Testis (tissue), 2 donors: ENCODE results near the gene PPM1E.

Experiments
- POLR2A ChIP-seq: fragments of 450-650 bp; IDR thresholded peaks from one replicate; pipeline ENCODE4 v1.6.1; 2017; ENCODE audit warnings: antibody characterized with exemption, mild to moderate bottlenecking, moderate library complexity
- TF ChIP-seq, protein P1 (sequence below), 3 experiments: fragments of 450-650 bp in 2 of 3; fragments of 200-600 bp in 1 of 3; sonication (generic) in 1 of 3; IDR thresholded peaks; one replicate each; pipeline ENCODE4 v1.5.1; 2016 to 2019; ENCODE audit warnings: antibody characterized with exemption in 3 of 3, mild to moderate bottlenecking in 2 of 3, moderate library complexity in 1 of 3

DNA sequence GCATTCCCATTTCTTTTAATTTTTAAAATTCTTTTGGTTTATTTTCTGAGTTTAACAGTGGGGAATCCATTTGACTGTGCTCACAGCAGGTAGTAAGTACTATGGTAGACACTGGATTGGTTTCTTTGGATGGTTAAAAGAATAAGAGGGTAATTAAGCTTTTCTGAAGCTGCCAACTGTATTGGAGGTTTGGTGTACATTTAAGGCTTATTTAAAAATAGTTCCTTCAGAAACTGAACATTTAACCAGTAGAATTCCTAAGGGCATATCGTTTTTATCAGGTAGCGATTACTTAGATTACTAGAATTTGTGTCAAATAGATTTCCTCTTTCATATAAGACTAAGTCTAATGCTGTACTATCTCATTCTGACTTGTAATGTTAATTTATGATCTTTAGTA, 162.4 kb downstream of the PPM1E start:
- TF ChIP-seq, protein P1, sequence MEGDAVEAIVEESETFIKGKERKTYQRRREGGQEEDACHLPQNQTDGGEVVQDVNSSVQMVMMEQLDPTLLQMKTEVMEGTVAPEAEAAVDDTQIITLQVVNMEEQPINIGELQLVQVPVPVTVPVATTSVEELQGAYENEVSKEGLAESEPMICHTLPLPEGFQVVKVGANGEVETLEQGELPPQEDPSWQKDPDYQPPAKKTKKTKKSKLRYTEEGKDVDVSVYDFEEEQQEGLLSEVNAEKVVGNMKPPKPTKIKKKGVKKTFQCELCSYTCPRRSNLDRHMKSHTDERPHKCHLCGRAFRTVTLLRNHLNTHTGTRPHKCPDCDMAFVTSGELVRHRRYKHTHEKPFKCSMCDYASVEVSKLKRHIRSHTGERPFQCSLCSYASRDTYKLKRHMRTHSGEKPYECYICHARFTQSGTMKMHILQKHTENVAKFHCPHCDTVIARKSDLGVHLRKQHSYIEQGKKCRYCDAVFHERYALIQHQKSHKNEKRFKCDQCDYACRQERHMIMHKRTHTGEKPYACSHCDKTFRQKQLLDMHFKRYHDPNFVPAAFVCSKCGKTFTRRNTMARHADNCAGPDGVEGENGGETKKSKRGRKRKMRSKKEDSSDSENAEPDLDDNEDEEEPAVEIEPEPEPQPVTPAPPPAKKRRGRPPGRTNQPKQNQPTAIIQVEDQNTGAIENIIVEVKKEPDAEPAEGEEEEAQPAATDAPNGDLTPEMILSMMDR (IDR thresholded peaks at IDR 0.05): no peak
- no peak for TF ChIP-seq POLR2A
